WTC11 (cell line): ENCODE data around the gene MEIS2. TPM values are rescaled to one million over a fixed set of nuclear protein-coding genes. Genes with fewer than 3 reads are reported as not detected.
A peak's percentile ranks its signal among the peaks of the same experiment; 100 is the strongest.

Source experiments
- ATAC-seq: fragments of 200-7000 bp; cut with Tn5 transposase; 2 replicates; pipeline ENCODE4 v1.10.0; 2021; ENCODE audit warnings: mild to moderate bottlenecking, moderate library complexity
- CTCF ChIA-PET: fragments of 300-600 bp; sonication (Branson Sonifier 250); formaldehyde crosslinking; loops from one replicate; lab custom pipeline; 2021; ENCODE audit warnings: antibody characterized with exemption; lab: Charles Lee
- POLR2A ChIA-PET: fragments of 350-600 bp; sonication (Branson Sonifier 250); formaldehyde crosslinking; loops from one replicate; lab custom pipeline; 2021; ENCODE audit warnings: antibody characterized with exemption; lab: Charles Lee
- DNase-seq: peaks from one replicate; pipeline ENCODE4 v3.0.0; 2021; ENCODE audit warnings: low spot score
- H3K27ac Mint-ChIP-seq: 2 replicates; pipeline ENCODE4 v1.8.0; 2021; ENCODE audit warnings: mixed read lengths
- H3K27me3 Mint-ChIP-seq: 2 replicates; pipeline ENCODE4 v1.8.0; 2021; ENCODE audit warnings: low read depth, mild to moderate bottlenecking, moderate library complexity, mixed read lengths
- H3K36me3 Mint-ChIP-seq: 2 replicates; pipeline ENCODE4 v1.8.0; 2021; ENCODE audit warnings: mixed read lengths
- H3K4me1 Mint-ChIP-seq: 2 replicates; pipeline ENCODE4 v1.8.0; 2022; ENCODE audit warnings: mixed read lengths
- H3K4me3 Mint-ChIP-seq: 2 replicates; pipeline ENCODE4 v1.8.0; 2021; ENCODE audit warnings: mild to moderate bottlenecking, moderate library complexity, mixed read lengths
- H3K9me3 Mint-ChIP-seq: 2 replicates; pipeline ENCODE4 v1.8.0; 2021; ENCODE audit warnings: mixed read lengths
- EMX1 ChIP-seq: fragments of 250-450 bp; sonication (Bioruptor Pico); IDR thresholded peaks from 2 replicates; pipeline ENCODE4 v1.8.0; 2021; ENCODE audit warnings: mild to moderate bottlenecking
- FOXP1 ChIP-seq: sonication (generic); formaldehyde crosslinking; IDR thresholded peaks from 2 replicates; pipeline ENCODE4 v1.8.0; 2022; ENCODE audit warnings: missing genetic modification reagents, mild to moderate bottlenecking, moderate library complexity, borderline replicate concordance
- GRHL2 ChIP-seq: fragments of 250-450 bp; sonication (Bioruptor Pico); IDR thresholded peaks from 2 replicates; pipeline ENCODE4 v1.8.0; 2022; ENCODE audit warnings: mild to moderate bottlenecking, moderate library complexity; ENCODE audit not compliant: insufficient replicate concordance, severe bottlenecking
- IRF2 ChIP-seq: sonication (generic); formaldehyde crosslinking; IDR thresholded peaks from 2 replicates; pipeline ENCODE4 v1.8.0; 2022; ENCODE audit warnings: low read depth, missing genetic modification reagents, borderline replicate concordance
- NR1H2 ChIP-seq: sonication (generic); formaldehyde crosslinking; IDR thresholded peaks from 2 replicates; pipeline ENCODE4 v1.9.0; 2021; ENCODE audit warnings: mild to moderate bottlenecking, moderate library complexity, missing genetic modification reagents
- SMAD3 ChIP-seq: sonication (generic); formaldehyde crosslinking; IDR thresholded peaks from 2 replicates; pipeline ENCODE4 v1.8.0; 2022; ENCODE audit warnings: missing genetic modification reagents, mild to moderate bottlenecking, borderline replicate concordance
- SMAD4 ChIP-seq: sonication (generic); formaldehyde crosslinking; IDR thresholded peaks from 2 replicates; pipeline ENCODE4 v1.8.0; 2022; ENCODE audit warnings: mild to moderate bottlenecking, missing genetic modification reagents
- TEAD4 ChIP-seq: sonication (generic); formaldehyde crosslinking; IDR thresholded peaks from 2 replicates; pipeline ENCODE4 v1.8.0; 2022; ENCODE audit warnings: mild to moderate bottlenecking, missing genetic modification reagents
- ZBTB21 ChIP-seq: sonication (generic); formaldehyde crosslinking; IDR thresholded peaks from 2 replicates; pipeline ENCODE4 v1.8.1; 2023; ENCODE audit warnings: mild to moderate bottlenecking, missing genetic modification reagents, borderline replicate concordance
- ZNF232 ChIP-seq: sonication (generic); formaldehyde crosslinking; IDR thresholded peaks from 2 replicates; pipeline ENCODE4 v1.8.0; 2022; ENCODE audit warnings: mild to moderate bottlenecking, missing genetic modification reagents
- ZNF396 ChIP-seq: fragments of 250-450 bp; sonication (Bioruptor Pico); IDR thresholded peaks from 2 replicates; pipeline ENCODE4 v1.8.0; 2021; ENCODE audit warnings: mild to moderate bottlenecking, moderate library complexity, borderline replicate concordance
- total RNA-seq: library from RNA; stranded (reverse); gene quantifications from 3 replicates; pipeline ENCODE4 v1.2.3, GENCODE V29; 2021
- TF ChIP-seq, protein P1 (sequence below): sonication (generic); formaldehyde crosslinking; IDR thresholded peaks from 2 replicates; pipeline ENCODE4 v1.8.1; 2023; ENCODE audit warnings: mild to moderate bottlenecking, missing genetic modification reagents
- TF ChIP-seq, protein P2 (sequence below): fragments of 250-450 bp; sonication (Bioruptor Pico); IDR thresholded peaks from 2 replicates; pipeline ENCODE4 v1.9.0; 2021; ENCODE audit warnings: mild to moderate bottlenecking
- TF ChIP-seq, protein P3 (sequence below): fragments of 200-600 bp; IDR thresholded peaks from 2 replicates; pipeline ENCODE4 v1.8.0; 2022; ENCODE audit warnings: antibody characterized with exemption
- TF ChIP-seq, protein P4 (sequence below): sonication (generic); formaldehyde crosslinking; IDR thresholded peaks from 2 replicates; pipeline ENCODE4 v1.8.1; 2022; ENCODE audit warnings: missing genetic modification reagents, borderline replicate concordance

Gene MEIS2
- total RNA-seq, 1 experiment from 2014 or later = 0.57 TPM

DNA sequence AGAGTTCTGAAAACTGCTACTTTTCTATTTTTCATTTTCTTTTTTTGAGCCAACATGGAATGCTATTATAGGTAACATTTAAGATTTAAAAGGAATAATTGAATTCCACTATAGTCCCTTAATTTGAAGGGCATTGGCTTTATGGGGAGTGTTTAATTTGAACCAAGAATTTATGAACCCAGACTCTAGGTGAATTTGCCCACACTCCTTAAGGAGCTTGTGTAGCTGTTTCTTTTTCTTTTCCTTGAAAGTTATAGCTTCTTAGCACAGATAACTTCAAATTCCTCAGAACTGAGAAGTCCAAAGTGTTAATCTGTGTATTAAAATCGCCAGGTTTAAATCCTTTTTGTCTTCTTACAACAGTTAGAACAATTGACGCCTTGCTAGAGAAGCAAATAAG lies 4.7 kb upstream of the MEIS2 start:
- no peak for ATAC-seq
- Mint-ChIP-seq H3K27ac (no peak overlapping the region), H3K4me3 (no peak overlapping the region), H3K9me3 (no peaks in the 10 kb centered on the region), H3K36me3 (no peaks in the 10 kb centered on the region), H3K27me3 (peaks cover 84% of the 10 kb centered on the region)
- POLR2A ChIA-PET = no interaction called here
- no peak for DNase-seq
- TF ChIP-seq GRHL2 (no peak), SMAD4 (CRISPR knock-in tag) (no peak), ZBTB21 (CRISPR knock-in tag) (no peak), ZNF232 (CRISPR knock-in tag) (no peak), SMAD3 (CRISPR knock-in tag) (no peak), ZNF396 (CRISPR knock-in tag) (no peak), TEAD4 (CRISPR knock-in tag) (no peak), FOXP1 (CRISPR knock-in tag) (no peak)
- TF ChIP-seq, protein P1, sequence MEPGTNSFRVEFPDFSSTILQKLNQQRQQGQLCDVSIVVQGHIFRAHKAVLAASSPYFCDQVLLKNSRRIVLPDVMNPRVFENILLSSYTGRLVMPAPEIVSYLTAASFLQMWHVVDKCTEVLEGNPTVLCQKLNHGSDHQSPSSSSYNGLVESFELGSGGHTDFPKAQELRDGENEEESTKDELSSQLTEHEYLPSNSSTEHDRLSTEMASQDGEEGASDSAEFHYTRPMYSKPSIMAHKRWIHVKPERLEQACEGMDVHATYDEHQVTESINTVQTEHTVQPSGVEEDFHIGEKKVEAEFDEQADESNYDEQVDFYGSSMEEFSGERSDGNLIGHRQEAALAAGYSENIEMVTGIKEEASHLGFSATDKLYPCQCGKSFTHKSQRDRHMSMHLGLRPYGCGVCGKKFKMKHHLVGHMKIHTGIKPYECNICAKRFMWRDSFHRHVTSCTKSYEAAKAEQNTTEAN (CRISPR knock-in tag) = no peak
- TF ChIP-seq, protein P2, sequence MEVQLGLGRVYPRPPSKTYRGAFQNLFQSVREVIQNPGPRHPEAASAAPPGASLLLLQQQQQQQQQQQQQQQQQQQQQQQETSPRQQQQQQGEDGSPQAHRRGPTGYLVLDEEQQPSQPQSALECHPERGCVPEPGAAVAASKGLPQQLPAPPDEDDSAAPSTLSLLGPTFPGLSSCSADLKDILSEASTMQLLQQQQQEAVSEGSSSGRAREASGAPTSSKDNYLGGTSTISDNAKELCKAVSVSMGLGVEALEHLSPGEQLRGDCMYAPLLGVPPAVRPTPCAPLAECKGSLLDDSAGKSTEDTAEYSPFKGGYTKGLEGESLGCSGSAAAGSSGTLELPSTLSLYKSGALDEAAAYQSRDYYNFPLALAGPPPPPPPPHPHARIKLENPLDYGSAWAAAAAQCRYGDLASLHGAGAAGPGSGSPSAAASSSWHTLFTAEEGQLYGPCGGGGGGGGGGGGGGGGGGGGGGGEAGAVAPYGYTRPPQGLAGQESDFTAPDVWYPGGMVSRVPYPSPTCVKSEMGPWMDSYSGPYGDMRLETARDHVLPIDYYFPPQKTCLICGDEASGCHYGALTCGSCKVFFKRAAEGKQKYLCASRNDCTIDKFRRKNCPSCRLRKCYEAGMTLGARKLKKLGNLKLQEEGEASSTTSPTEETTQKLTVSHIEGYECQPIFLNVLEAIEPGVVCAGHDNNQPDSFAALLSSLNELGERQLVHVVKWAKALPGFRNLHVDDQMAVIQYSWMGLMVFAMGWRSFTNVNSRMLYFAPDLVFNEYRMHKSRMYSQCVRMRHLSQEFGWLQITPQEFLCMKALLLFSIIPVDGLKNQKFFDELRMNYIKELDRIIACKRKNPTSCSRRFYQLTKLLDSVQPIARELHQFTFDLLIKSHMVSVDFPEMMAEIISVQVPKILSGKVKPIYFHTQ = no peak
- TF ChIP-seq, protein P3, sequence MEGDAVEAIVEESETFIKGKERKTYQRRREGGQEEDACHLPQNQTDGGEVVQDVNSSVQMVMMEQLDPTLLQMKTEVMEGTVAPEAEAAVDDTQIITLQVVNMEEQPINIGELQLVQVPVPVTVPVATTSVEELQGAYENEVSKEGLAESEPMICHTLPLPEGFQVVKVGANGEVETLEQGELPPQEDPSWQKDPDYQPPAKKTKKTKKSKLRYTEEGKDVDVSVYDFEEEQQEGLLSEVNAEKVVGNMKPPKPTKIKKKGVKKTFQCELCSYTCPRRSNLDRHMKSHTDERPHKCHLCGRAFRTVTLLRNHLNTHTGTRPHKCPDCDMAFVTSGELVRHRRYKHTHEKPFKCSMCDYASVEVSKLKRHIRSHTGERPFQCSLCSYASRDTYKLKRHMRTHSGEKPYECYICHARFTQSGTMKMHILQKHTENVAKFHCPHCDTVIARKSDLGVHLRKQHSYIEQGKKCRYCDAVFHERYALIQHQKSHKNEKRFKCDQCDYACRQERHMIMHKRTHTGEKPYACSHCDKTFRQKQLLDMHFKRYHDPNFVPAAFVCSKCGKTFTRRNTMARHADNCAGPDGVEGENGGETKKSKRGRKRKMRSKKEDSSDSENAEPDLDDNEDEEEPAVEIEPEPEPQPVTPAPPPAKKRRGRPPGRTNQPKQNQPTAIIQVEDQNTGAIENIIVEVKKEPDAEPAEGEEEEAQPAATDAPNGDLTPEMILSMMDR = no peak
- TF ChIP-seq, all 79 proteins: peak for 0
- peaks cover 61% of the 10 kb centered on the region for H3K4me1 Mint-ChIP-seq
- CTCF ChIA-PET = interaction anchor here (1.0 to 3.8 kb wide), 4 partner anchors 10 to 227 kb away, joined by 3 to 31 read pairs (median 4); no protein-coding TSS in a partner anchor

DNA sequence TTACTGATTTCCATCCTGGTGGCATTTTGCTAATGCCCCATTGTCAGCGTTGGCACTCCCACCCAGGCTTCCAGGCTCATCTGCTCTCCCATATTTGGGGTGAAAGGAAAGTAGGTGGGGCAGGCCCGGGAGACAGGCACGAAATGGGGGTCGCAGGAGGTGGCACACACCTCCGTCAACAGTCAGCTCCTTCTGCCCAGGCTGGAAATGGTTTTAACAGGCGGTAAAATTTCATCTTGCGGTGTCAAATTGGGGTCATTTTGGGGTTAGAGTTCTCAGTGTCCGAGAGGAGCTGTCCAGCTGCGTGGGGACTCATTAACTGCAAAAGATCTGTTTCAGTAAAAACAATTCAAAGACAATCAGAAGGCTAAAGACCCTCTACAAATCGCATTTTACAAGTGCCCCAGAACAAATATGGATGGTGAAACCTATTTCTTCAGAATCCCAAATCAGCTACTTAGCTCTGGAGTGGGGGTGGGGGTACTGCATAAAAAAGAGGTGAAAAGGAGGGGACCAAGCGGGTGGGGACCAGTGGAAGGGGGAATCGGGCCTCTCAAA lies 4.2 kb upstream of the MEIS2 start:
- no peak for TF ChIP-seq EMX1 (CRISPR knock-in tag)
- TF ChIP-seq NR1H2 = no peak
- TF ChIP-seq, protein P1 (CRISPR knock-in tag) = no peak
- TF ChIP-seq, protein P4, sequence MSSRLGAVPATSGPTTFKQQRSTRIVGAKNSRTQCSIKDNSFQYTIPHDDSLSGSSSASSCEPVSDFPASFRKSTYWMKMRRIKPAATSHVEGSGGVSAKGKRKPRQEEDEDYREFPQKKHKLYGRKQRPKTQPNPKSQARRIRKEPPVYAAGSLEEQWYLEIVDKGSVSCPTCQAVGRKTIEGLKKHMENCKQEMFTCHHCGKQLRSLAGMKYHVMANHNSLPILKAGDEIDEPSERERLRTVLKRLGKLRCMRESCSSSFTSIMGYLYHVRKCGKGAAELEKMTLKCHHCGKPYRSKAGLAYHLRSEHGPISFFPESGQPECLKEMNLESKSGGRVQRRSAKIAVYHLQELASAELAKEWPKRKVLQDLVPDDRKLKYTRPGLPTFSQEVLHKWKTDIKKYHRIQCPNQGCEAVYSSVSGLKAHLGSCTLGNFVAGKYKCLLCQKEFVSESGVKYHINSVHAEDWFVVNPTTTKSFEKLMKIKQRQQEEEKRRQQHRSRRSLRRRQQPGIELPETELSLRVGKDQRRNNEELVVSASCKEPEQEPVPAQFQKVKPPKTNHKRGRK (CRISPR knock-in tag) = no peak
- TF ChIP-seq IRF2 (CRISPR knock-in tag) = no peak
- ChIA-PET CTCF (interaction anchor here (0.6 to 3.8 kb wide), 6 partner anchors 9 to 339 kb away, joined by 3 to 31 read pairs (median 4); no protein-coding TSS in a partner anchor), POLR2A (no interaction called here)
- Mint-ChIP-seq H3K9me3 (no peaks in the 10 kb centered on the region), H3K36me3 (no peaks in the 10 kb centered on the region), H3K4me3 (peak overlapping the region; percentile 47), H3K27ac (no peak overlapping the region), H3K27me3 (peaks cover 84% of the 10 kb centered on the region), H3K4me1 (peaks cover 62% of the 10 kb centered on the region)
- DNase-seq = no peak
- no peak for ATAC-seq
